Hematopoietic multipotent progenitor cell treated with erythropoietin and hydrocortisone succinate and interleukin-3 and kit ligand, for 15 days (in vitro differentiated cells): ENCODE results near the gene DYNLT2B.
A peak's percentile ranks its signal among the peaks of the same experiment; 100 is the strongest.
"Not testable (repeated sequence)": the region's sequence is repeated elsewhere in the genome, so short reads cannot be mapped to it uniquely, and the experiment has no call there.

ENCODE experiments used
- DNase-seq: peaks from one replicate; pipeline ENCODE4 v3.0.0-alpha.2; 2015; ENCODE audit warnings: low spot score

DYNLT2B gene

DNA sequence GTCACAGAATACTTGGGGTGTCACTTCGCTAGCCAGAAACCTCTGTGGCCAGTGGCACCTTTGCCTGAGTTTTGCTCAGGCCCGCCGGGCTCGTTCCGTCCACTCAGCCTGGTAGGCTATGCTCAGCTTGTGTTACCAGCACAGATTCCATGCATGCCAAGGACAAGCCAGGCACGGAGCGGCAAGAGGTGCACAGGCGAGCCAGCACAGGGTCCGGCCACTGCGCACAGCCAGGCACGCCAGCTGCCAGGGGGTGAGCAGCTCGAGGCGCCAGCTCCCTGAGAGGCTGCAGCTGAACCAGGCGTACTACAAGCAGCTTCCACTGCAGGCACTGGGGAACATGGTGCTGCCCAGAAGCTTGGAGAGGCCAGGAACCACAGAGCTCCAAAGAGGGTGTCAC, 45.2 kb downstream of the DYNLT2B start:
- no peak for DNase-seq

DNA sequence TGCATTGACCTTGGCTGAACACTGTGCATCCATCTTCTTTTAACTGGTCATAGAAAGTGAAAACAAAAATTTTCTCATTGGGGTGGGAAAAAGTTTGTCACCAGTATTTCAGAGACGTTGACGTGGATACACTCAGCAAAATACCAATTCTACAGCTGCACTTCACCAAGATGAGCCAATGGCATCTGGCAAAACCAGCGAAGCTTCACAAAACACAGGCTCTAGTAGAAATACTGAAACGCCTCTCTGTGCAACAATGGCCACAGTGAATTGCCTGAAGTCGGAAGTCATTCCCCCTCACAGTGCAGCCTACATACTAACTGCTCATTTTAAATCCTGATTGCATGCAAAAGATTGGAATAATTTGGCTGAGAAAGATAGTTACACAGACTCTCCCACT, 47.5 kb downstream of the DYNLT2B start:
- DNase-seq: no peak

DNA sequence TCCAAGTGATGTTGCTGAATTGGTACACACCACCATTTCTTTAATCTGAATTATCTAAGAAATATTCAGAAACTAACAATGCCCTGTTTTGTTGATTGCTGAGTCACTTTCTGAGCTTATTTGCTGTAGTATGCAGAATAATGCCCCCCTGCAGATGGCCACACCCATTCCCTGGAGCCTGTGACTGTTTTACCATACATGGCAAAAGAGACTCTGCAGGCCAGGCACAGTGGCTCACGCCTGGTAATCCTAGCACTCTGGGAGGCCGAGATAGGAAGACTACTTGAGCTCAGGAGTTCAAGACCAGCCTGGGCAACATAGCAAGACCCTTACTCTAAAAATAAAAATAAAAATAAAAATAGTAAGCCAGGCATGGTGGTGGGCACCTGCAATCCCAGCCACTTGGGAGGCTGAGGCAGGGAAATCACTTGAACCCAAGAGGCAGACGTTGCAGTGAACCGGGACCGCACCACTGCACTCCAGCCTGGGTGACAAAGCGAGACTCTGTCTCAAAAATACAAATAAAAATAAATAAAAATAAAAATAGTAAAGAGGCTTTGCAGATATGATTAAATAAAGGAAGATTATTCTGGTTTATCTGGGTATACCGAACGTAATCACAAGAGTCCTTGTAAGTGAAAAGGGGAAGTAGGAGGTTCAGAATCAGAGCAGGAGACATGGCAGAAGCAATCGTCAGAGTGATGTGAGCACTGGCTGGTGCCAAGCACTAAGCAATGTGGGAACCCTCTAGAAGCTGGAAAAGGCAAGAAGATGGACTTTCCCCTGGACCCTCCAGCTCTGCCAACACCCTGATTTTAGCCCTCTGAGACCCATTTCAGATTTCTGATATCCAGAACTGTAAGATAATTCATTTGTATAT, 49.5 kb downstream of the DYNLT2B start:
- peak; percentile 36 for DNase-seq

DNA sequence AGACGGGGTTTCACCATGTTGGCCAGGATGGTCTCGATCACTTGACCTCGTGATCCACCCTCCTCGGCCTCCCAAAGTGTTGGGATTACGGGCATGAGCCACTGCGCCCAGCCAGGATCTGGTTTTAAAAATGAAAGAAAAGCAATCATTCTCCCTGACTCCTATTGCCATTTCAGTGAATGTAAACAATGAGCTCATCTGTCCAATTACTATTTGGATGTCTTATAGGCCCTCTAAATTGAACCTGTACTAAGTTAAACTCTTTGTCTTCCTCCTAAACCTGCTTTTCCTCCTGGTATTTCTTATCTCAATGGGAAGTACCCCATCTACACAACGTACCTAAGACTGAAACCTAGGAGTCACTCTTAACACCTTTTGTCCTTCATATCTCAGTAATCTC, 54.2 kb downstream of the DYNLT2B start:
- no peak for DNase-seq

DNA sequence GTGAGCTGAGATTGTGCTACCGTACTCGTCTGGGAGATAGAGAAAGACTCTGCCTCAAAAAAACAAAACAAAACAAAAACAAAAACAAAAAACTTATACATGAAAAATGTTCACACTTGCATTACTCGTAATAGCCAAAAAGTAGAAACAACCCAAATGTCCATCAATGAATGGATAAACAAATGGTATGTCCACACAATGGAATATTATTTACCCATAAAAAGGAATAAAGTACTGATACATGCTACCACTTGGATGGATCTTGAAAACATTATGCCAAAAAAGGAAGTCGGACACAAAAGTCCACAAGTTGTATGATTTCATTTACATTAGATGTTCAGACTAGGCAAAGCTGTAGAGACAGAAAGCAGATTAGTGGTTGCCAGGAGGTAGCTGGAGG, 57.3 kb downstream of the DYNLT2B start:
- no peak for DNase-seq

DNA sequence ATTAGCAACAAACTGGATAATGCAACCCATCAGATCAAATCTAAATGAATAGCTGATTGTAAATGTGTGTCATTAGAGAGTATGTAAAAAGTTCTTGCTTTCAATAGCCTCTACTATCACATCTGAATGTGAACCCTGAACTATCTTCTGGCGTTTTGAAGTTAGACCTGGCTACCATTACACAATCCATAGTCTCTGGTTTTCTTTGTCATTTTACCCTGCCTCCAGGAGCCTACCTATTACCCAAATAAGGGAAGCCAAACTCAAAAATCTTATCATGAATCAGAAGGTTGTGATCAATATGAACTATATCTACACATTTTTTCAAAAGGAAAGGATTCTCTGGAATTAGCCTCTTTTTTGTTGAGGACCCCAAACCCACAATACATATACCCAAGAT, 62.3 kb downstream of the DYNLT2B start:
- no peak for DNase-seq

DNA sequence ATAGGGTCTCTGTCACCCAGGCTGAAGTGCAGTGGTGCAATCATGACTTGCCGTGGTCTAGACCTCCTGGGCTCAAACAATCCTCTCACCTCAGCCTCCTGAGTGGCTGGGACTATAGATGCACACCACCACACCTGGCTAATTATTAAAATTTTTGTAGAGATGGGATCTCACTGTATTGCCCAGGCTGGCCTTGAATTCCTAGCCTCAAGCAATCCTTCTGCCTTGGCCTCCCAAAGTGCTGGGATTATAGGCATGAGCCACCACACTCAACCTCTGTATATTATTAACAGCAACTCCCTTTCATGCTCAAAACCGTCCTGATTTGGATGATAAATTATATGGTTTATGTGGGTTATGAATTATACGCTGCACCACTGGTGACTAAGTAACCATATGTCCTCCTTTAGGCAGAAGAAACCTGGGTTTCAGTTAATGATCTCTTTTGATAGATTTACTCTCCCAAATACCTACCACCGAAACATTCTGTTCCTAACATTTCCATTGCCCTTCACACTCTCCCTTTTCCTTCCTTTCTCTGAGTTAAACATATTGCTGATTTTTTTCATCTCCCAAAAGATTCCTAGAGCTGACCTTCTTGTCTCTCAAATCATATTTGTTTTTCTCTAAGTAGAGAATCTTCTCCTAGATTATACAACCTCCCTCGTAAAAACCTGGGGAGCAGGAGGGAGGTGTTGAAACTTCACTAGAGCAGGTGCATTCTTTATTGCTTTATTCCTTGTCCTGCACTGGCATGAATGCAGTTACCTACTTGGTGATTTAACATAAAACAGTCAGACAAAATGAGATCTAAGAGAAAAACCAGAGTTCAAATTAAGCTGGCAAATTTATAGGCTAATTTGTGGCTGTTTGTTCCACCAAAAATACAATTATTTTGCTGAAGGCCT, 63.4 kb downstream of the DYNLT2B start:
- DNase-seq: no peak

DNA sequence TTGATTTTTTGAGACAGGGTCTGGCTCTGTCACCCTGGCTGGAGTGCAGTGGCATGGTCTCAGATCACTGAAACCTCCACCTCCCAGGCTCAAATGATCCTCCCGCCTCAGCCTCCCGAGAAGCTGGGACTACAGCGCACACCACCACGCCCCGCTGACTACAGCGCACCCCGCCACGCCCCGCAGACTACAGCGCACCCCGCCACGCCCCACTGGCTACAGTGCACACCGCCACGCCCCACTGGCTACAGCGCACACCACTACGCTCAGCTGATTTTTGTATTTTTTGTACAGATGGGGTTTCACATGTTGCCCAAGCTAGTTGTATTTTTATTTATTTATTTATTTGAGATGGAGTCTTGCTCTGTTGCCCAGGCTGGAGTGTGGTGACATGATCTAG, 66.1 kb downstream of the DYNLT2B start:
- no peak for DNase-seq

DNA sequence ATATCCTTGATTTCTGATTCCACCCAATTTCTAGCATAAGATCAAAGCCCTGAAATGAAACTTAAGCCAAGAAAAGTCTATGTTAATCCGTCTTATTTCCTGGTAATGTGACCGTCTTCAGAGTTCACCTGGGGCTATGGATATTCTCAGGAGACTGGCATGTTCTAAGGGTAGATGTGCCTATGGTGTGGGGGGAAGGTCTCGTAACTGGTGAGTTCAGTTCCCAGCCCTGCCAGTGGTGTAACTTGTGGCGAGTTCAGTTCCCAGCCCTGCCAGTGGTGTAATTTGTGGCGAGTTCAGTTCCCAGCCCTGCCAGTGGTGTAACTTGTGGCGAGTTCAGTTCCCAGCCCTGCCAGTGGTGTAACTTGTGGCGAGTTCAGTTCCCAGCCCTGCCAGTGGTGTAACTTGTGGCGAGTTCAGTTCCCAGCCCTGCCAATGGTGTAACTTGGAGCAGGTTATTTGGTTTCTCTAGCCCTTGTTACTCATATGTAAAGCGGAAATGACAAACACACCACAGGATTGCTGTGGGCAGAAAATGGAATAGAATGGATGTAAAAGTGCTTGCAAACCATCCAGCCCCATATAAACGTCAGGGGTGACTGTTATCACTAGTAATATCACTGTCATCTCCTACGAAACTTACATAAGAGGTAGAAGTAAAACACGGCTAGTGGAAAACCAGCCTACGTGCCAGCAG, 71.3 kb downstream of the DYNLT2B start:
- DNase-seq: no peak

DNA sequence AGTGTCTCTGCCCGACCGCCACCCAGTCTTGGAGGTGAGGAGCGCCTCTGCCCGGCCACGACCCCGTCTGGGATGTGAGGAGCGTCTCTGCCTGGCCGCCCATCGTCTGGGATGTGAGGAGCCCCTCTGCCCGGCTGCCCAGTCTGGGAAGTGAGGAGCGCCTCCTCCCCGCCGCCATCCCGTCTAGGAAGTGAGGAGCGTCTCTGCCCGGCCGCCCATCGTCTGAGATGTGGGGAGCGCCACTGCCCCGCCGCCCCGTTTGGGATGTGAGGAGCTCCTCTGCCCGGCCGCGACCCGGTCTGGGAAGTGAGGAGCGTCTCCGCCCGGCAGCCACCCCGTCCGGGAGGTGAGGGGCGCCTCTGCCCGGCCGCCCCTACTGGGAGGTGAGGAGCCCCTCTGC, 73.9 kb downstream of the DYNLT2B start:
- not testable (repeated sequence) for DNase-seq

DNA sequence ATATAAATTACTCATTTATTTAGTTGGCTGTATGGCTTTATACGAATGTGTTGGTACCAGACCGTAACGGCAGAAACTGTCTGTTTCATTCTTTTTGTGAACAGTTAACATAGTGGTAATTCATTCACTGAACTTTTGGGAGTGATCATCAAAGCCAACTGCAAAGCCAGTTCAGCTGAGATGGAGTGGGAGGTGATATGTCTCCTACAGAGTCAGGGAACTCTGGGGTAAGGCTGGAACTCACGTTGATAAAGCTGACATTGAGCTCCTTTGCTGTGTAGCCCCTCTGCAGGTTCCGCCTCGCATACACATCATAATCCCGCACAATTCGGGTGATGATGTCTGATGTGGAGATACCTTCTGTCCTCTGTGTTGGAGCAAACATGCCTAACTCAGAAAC, 76.3 kb downstream of the DYNLT2B start:
- DNase-seq: no peak
